GM19463 (cell line): ENCODE measurements around the gene RBM42.

Source experiments
- ATAC-seq: cut with Tn5 transposase; IDR thresholded peaks from one replicate; pipeline ENCODE4 v1.9.1; 2021; ENCODE audit warnings: mild to moderate bottlenecking, moderate library complexity; ENCODE audit not compliant: unreplicated experiment

Gene RBM42

GRCh38 chr19:35619290-35619923, 9.4 kb upstream of the RBM42 start:
- no peak for ATAC-seq

GRCh38 chr19:35620001-35620400, 8.8 kb upstream of the RBM42 start:
- no peak for ATAC-seq

- no peak for ATAC-seq
These were observed 7.1 kb upstream of the RBM42 start for GRCh38 chr19:35621708-35622107.

GRCh38 chr19:35622750-35623149, 6.1 kb upstream of the RBM42 start:
- ATAC-seq = no peak

GRCh38 chr19:35623327-35624010, 5.4 kb upstream of the RBM42 start:
- ATAC-seq = no peak

- ATAC-seq = no peak
These were observed 622 bp upstream of the RBM42 start for GRCh38 chr19:35628264-35628564.

GRCh38 chr19:35629332-35629633, 447 bp downstream of the RBM42 start:
- no peak for ATAC-seq

GRCh38 chr19:35633727-35634440, 5.0 kb downstream of the RBM42 start:
- no peak for ATAC-seq

GRCh38 chr19:35636651-35637050, 7.8 kb downstream of the RBM42 start:
- ATAC-seq = no peak

- no peak for ATAC-seq
These were observed 8.3 kb downstream of the RBM42 start for GRCh38 chr19:35637165-35637564.

- no peak for ATAC-seq
These were observed 10.4 kb downstream of the RBM42 start for GRCh38 chr19:35639321-35639639.

GRCh38 chr19:35639863-35640262, 11.0 kb downstream of the RBM42 start:
- no peak for ATAC-seq

- no peak for ATAC-seq
These were observed 12.8 kb downstream of the RBM42 start, which contains the start of gene ETV2 for GRCh38 chr19:35641515-35642151. ETV2 (plus strand) TSS chr19:35641745; CDS start chr19:35642461, 716 bp downstream.

- no peak for ATAC-seq
These were observed 13.5 kb downstream of the RBM42 start for GRCh38 chr19:35642312-35642711.

GRCh38 chr19:35642798-35643254, 14.0 kb downstream of the RBM42 start:
- ATAC-seq = no peak

- peak; percentile 34 for ATAC-seq
These were observed 14.7 kb downstream of the RBM42 start for GRCh38 chr19:35643255-35644205.

GRCh38 chr19:35644206-35644986, 15.6 kb downstream of the RBM42 start:
- peak; percentile 63 for ATAC-seq

GRCh38 chr19:35644987-35645679, 16.3 kb downstream of the RBM42 start:
- ATAC-seq = no peak
